Muscle layer of colon (tissue), 2 donors: Measurements from ENCODE around the gene MED15.
"Not testable (repeated sequence)": the region's sequence is repeated elsewhere in the genome, so short reads cannot be mapped to it uniquely, and the experiment has no call there.

Experiments used
- H3K27ac ChIP-seq: one replicate; pipeline ENCODE4 v1.7.0; 2013; ENCODE audit warnings: low read depth, mild to moderate bottlenecking, low read length, moderate library complexity
- H3K27me3 ChIP-seq, 2 donors: one replicate each; pipeline ENCODE4 v1.7.0; 2013; ENCODE audit warnings: low read length in 2 of 2, mild to moderate bottlenecking in 2 of 2; ENCODE audit not compliant: insufficient read depth in 2 of 2, control insufficient read depth in 1 of 2
- H3K36me3 ChIP-seq: one replicate; pipeline ENCODE4 v1.7.0; 2013; ENCODE audit warnings: mild to moderate bottlenecking, low read length; ENCODE audit not compliant: insufficient read depth
- H3K4me1 ChIP-seq: one replicate; pipeline ENCODE4 v1.7.0; 2013; ENCODE audit warnings: mild to moderate bottlenecking, low read length; ENCODE audit not compliant: insufficient read depth
- H3K4me3 ChIP-seq, 2 donors: one replicate each; pipeline ENCODE4 v1.7.0; 2013; ENCODE audit warnings: low read length in 2 of 2, low read depth in 1 of 2, mild to moderate bottlenecking in 1 of 2, moderate library complexity in 1 of 2
- H3K9ac ChIP-seq: one replicate; pipeline ENCODE4 v1.7.0; 2013; ENCODE audit warnings: low read length
- H3K9me3 ChIP-seq: one replicate; pipeline ENCODE4 v1.7.0; 2013; ENCODE audit warnings: mild to moderate bottlenecking, low read length
- donor health status: abdominal sarcoma.
- donor health status: Adenocarcinoma of cecum.

The MED15 gene

GRCh38 chr22:20585639-20586402, 78.4 kb downstream of the MED15 start:
- H3K4me1 ChIP-seq, result no peaks in the 10 kb centered on the region
- H3K4me3 ChIP-seq, result no peak overlapping the region
- H3K36me3 ChIP-seq, result peaks cover 47% of the 10 kb centered on the region
- no peak overlapping the region for H3K9ac ChIP-seq
- no peaks in the 10 kb centered on the region for H3K9me3 ChIP-seq
- no peaks in the 10 kb centered on the region for H3K27me3 ChIP-seq
- no peak overlapping the region for H3K27ac ChIP-seq

GRCh38 chr22:20586403-20586745, 79.0 kb downstream of the MED15 start:
- Histone ChIP-seq H3K9me3 (no peaks in the 10 kb centered on the region), H3K27me3 (no peaks in the 10 kb centered on the region), H3K9ac (no peak overlapping the region), H3K36me3 (peaks cover 47% of the 10 kb centered on the region), H3K27ac (no peak overlapping the region), H3K4me3 (no peak overlapping the region), H3K4me1 (no peaks in the 10 kb centered on the region)

GRCh38 chr22:20587206-20587958, 80.0 kb downstream of the MED15 start:
- Histone ChIP-seq H3K4me3 (no peak overlapping the region), H3K4me1 (no peaks in the 10 kb centered on the region), H3K27me3 (no peaks in the 10 kb centered on the region), H3K9me3 (no peaks in the 10 kb centered on the region), H3K36me3 (peaks cover 47% of the 10 kb centered on the region), H3K9ac (no peak overlapping the region), H3K27ac (no peak overlapping the region)

- Histone ChIP-seq H3K4me3 (no peak overlapping the region), H3K36me3 (peaks cover 40% of the 10 kb centered on the region), H3K27ac (no peak overlapping the region), H3K9me3 (no peaks in the 10 kb centered on the region), H3K4me1 (no peaks in the 10 kb centered on the region), H3K9ac (no peak overlapping the region), H3K27me3 (no peaks in the 10 kb centered on the region)
These were observed 80.9 kb downstream of the MED15 start for GRCh38 chr22:20588092-20588842.

- Histone ChIP-seq H3K36me3 (peaks cover 33% of the 10 kb centered on the region), H3K9me3 (no peaks in the 10 kb centered on the region), H3K27ac (no peak overlapping the region), H3K27me3 (no peaks in the 10 kb centered on the region), H3K9ac (no peak overlapping the region), H3K4me1 (no peaks in the 10 kb centered on the region), H3K4me3 (no peak overlapping the region)
These were observed 81.6 kb downstream of the MED15 start for GRCh38 chr22:20588843-20589581.

GRCh38 chr22:20589614-20590476, 82.4 kb downstream of the MED15 start:
- Histone ChIP-seq H3K27me3 (no peaks in the 10 kb centered on the region), H3K4me3 (no peak overlapping the region), H3K4me1 (no peaks in the 10 kb centered on the region), H3K9me3 (no peaks in the 10 kb centered on the region), H3K9ac (no peak overlapping the region), H3K36me3 (peaks cover 25% of the 10 kb centered on the region), H3K27ac (no peak overlapping the region)

GRCh38 chr22:20590477-20591294, 83.3 kb downstream of the MED15 start:
- Histone ChIP-seq H3K27me3 (no peaks in the 10 kb centered on the region), H3K27ac (no peak overlapping the region), H3K9ac (no peak overlapping the region), H3K9me3 (no peaks in the 10 kb centered on the region), H3K36me3 (peaks cover 16% of the 10 kb centered on the region), H3K4me1 (no peaks in the 10 kb centered on the region), H3K4me3 (no peak overlapping the region)

- Histone ChIP-seq H3K27ac (no peak overlapping the region), H3K36me3 (peaks cover 10% of the 10 kb centered on the region), H3K9me3 (no peaks in the 10 kb centered on the region), H3K9ac (no peak overlapping the region), H3K4me3 (no peak overlapping the region), H3K27me3 (no peaks in the 10 kb centered on the region), H3K4me1 (no peaks in the 10 kb centered on the region)
These were observed 83.9 kb downstream of the MED15 start for GRCh38 chr22:20591295-20591645.

GRCh38 chr22:20591660-20592310, 84.4 kb downstream of the MED15 start:
- no peak overlapping the region for H3K4me3 ChIP-seq
- no peak overlapping the region for H3K27ac ChIP-seq

GRCh38 chr22:20594038-20594437, 86.6 kb downstream of the MED15 start:
- H3K4me1 ChIP-seq, result not testable (repeated sequence)

More at GRCh38 chr22:20591660-20592310, 84.4 kb downstream of the MED15 start:
- no peaks in the 10 kb centered on the region for H3K4me1 ChIP-seq
- H3K36me3 ChIP-seq, result peaks cover 5% of the 10 kb centered on the region
- no peak overlapping the region for H3K9ac ChIP-seq
- no peaks in the 10 kb centered on the region for H3K9me3 ChIP-seq
- no peaks in the 10 kb centered on the region for H3K27me3 ChIP-seq

More at GRCh38 chr22:20594038-20594437, 86.6 kb downstream of the MED15 start:
- not testable (repeated sequence) for H3K27ac ChIP-seq, H3K4me3 ChIP-seq, H3K36me3 ChIP-seq, H3K9ac ChIP-seq, H3K9me3 ChIP-seq, H3K27me3 ChIP-seq
